WI38 (cell line): Measurements from ENCODE around the gene FAM117A.

Source experiments
- H3K4me3 ChIP-seq: 2 replicates; pipeline ENCODE4 v1.5.1; 2011; ENCODE audit warnings: low read depth, mild to moderate bottlenecking, control low read depth, low read length
- TF ChIP-seq, protein P1 (sequence below): IDR thresholded peaks from 2 replicates; pipeline ENCODE4 v1.5.1; 2012; ENCODE audit warnings: low read depth, mild to moderate bottlenecking, control low read depth, low read length

Gene FAM117A

DNA sequence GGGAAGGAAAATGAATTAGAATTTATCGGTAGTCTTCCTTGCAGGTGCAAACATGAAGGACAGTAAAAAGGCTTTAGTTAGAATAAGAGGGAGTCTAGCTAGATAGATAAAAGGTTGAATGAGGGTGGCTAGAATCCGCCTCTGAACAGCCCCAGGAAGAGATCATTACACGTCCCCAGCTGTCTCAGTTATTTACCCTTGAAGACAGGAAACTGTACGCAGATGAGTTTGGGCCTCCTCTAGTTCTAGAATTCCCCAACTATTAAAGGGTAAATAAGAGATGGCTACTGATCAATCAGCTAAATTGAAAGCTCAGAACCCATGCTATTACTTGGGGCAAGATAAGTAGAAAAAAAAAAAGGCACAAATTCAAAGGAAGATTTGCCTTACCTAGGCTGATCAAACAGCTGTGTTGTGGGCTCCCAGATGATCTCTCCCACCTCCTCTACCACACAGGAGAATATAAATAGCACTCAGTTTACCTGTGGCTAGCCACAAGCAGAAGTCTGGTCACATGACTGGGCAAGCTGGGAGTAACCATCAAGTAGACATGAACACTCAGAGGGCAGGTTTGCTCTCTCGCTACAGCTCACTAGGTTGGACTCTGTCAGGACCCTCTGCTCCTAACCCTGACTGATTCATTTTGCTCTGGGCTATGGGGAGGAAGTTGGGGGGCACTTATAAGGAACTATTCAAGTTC, 17.0 kb downstream of the FAM117A start:
- H3K4me3 ChIP-seq = no peak overlapping the region
- TF ChIP-seq, protein P1, sequence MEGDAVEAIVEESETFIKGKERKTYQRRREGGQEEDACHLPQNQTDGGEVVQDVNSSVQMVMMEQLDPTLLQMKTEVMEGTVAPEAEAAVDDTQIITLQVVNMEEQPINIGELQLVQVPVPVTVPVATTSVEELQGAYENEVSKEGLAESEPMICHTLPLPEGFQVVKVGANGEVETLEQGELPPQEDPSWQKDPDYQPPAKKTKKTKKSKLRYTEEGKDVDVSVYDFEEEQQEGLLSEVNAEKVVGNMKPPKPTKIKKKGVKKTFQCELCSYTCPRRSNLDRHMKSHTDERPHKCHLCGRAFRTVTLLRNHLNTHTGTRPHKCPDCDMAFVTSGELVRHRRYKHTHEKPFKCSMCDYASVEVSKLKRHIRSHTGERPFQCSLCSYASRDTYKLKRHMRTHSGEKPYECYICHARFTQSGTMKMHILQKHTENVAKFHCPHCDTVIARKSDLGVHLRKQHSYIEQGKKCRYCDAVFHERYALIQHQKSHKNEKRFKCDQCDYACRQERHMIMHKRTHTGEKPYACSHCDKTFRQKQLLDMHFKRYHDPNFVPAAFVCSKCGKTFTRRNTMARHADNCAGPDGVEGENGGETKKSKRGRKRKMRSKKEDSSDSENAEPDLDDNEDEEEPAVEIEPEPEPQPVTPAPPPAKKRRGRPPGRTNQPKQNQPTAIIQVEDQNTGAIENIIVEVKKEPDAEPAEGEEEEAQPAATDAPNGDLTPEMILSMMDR = no peak

DNA sequence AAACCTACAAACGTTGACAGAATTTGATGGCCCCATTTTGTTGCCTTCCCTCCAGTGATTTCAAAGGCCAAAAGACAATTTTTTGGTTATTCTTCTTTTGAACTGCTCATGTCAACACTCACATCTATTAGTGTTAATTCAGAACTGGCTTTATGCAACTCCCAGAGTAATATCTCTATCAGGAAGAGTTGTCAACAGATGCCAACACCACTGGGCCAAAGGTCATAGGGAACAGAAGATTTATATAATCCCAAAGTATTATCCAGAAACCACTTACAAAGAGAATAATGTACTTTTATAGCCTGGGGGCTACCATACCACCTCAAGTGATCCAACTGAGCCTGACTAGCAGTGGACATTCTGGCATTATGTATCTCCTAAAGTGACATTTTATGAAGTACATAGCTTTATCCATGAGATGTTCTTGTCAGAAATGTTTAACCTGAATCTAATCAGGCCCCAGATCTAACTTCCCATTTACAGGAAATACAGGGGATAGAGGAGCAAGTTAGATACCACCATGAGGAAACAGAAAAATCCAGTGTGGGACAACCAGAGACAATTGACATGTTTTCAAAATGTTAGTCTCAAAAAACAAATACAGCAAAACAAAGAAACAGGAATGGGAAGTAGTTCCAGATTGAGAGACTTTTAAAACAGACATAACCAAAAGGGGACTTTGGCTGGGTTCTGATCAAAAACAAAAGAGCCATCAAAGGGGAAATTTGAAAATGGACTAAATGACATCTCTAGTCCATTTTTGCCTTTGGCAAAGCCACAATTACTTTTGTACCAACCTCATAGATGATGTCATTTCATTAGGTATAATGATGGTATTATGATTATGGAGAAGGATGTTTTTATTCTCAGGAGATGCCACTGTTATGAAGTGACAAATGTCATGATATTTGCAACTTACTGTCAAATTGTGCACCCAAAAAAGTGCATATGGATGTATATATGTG, 18.5 kb downstream of the FAM117A start:
- TF ChIP-seq, protein P1 = no peak
- H3K4me3 ChIP-seq = no peak overlapping the region

DNA sequence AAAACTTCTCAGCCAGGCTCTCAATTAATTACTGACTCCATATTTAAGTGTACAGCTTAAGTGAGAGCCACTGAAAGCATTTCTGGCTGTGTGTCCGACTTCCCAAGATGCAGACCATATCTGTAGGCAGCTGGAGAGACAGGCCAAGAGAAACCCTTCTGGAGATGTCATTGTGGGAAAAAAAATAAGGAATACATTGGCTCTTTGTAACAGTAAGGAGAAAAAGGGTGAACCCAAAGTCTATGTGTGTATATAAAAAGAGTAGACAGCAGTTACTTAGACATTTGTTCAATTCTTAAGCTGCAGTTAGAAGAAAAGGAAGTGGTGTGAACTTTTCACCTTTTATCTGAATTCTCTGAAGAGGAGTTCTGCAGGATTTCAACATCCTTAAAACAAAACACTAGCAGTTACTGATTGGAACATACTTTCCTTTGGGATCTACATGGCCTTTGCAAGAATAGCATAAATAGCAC, 21.7 kb downstream of the FAM117A start:
- H3K4me3 ChIP-seq = no peak overlapping the region
- TF ChIP-seq, protein P1 = no peak

DNA sequence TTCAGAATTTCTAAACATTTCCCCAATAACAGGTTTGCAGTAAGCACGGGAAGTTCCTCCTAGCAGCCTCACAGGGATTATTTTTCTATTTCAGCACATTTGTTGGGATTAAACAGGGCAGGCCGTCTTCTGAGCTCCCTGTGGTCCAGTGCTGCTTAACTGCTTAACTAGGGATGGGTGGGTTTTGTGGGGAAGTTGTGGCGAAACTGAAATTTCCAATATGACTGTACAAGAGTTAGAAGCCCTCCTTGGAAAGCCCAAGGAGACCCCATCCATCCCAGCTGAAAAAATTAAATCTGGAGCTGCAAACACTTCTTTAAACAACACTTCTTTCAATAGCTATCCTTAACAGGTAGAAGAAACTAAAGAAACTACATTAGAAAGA, 22.2 kb downstream of the FAM117A start:
- no peak overlapping the region for H3K4me3 ChIP-seq
- TF ChIP-seq, protein P1 = no peak

DNA sequence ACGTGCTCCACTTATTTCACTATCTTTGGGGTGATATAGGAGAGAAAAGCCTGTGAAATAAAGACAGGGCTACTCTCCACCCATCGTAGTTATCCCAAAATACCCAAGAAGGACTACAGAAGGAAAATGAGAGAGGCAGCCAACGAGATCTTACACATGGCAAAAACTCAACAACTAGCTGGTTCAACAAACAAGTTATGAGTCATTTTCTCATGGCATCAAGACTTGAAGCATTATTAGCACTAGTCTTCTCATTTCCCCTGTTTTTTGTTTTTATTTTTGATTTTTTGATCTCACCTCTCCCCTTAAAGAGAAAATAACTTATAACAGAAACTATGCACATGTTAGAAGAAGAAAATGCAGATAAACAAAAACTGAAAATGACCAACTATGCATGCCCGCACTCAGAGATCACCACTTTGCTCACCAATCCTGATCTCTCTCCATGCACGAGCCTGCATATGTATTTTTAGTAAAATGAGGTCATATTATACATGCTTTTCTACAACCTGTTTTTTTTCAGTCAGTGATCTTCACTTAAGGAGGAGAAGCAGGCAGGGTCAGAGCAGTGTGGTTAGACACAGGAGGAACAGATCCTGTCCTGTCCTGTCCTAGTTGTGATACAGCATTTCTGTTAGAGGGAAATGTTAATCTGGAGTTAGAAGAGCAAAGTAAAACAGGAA, 22.8 kb downstream of the FAM117A start:
- TF ChIP-seq, protein P1 = no peak
- H3K4me3 ChIP-seq = no peak overlapping the region

DNA sequence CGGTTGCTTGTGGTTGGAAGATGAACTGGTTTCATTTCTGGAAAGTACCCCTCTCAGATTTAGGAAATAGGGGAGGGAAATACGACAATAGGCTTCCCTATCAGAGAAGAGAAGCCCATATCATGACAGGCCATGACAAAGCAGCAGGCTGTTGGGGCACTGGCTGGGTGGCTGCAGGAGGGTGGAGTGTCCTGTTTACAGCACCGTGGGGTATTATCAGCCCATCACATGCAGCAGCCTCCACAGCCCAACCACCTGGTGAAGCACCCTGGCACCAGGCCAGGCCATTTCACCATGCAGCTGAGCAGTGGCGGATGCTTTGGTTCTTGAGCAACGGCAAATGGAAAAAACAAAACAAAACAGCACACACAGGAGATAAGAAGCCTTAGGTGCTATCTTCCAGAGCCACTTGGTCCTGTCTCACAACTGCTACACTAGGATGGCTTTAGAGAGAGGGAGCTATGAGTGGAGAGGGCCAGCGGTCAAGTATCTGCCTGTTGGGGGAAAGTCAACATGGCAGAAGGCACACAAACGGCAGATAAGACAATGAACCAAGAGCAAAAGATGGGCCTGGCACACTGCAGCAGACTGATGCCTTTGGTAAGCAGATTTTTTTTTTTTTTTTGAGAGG, 24.2 kb downstream of the FAM117A start:
- H3K4me3 ChIP-seq = no peak overlapping the region
- TF ChIP-seq, protein P1 = no peak
